ENCODE results near the gene PGBD2.
"Not testable (repeated sequence)": the region's sequence is repeated elsewhere in the genome, so short reads cannot be mapped to it uniquely, and the experiment has no call there.

The PGBD2 gene

DNA sequence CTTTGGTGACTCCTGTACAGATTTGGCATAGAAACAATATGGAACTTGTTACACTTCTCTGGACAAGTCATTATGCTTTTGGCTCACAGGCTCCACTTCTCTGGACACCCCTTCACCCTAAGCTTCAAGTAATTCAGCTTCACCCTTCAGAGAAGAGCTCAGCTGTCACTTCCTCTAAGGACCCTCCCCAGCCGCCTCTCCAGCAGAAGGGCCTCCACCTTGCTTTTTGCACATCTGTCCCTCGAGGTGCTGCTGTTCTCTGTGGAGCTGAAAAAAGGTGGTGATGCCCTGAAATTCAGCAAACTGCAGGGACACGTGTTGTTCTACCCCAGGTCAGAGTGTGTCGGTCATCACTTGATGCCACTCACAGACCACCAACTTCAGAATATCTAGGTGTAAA, 19.8 kb downstream of the PGBD2 start:
- not testable (repeated sequence) for DNase-seq (ENCODE audit: low spot score)

DNA sequence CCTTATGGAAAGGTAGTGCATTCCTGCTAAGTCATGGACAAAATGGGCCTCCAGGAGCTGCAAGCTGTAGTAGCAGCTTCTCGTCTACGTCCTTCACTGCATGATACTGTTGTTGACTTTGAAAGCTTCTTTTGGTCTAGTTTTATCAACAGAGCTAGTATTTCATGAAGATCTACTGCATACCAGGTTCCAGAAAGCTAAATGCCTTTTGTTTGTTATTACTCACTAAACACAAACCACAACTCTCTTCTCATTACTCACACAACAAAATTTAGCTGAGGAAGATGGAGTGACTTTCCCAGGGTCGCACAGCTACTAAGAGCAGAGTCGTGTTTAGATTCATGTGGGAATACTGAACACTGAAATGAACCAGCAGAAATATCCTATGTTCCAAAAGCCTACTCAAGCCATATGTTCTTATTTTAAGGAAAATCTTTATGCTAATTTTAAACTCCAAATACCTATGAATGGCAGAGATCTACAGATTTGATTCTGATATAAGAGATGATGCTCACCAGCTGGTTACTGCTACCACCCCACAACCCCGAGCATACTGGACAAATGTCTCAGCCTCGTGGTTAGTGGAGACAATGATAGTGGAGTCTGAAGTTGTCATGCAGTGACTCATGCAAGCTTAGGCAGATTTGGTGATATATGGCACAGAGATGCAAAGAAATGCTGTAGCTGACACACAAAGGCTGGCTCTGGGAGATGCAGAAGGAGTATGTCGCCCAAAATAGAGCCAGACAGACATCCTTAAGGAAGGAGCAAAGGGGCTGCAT, 20.6 kb downstream of the PGBD2 start:
- no peak for DNase-seq (ENCODE audit: low spot score)

DNA sequence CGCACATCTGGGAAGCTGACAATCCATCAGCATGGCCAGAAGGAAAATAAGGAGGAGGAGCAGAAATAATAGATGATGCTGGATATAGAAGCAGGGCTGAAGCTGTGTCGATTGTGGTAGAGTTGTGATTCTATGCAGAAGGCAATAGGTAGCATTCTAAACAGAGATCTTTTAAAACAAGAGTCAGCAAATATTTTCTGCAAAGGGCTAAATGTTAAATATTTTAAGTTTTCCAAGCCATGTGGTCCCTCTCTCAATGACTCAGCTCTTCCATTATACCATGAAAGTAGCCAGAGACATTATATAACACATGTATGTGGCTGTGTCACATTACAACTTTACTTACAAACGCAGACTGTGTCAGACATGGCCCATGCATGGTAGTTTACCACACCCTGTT, 21.2 kb downstream of the PGBD2 start:
- not testable (repeated sequence) for DNase-seq (ENCODE audit: low spot score)

DNA sequence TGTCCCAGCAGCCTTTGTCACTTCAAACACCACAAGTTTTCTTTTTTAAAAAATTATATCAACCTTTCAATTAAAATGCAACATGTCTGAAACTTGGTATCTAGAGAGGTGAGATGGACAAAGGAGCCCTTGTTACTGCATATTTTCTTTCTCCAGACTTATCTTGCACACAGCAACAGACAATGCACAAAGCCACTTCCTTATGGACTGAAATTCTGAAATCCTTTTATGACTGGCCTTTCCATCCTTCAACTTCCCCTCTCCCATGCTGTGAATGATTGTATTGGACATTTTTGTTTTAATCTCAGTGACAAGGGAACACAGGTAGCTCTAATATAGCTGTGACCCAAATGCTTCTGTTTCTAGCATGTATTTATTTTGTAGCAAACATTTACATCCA, 22.1 kb downstream of the PGBD2 start:
- not testable (repeated sequence) for DNase-seq (ENCODE audit: low spot score)

DNA sequence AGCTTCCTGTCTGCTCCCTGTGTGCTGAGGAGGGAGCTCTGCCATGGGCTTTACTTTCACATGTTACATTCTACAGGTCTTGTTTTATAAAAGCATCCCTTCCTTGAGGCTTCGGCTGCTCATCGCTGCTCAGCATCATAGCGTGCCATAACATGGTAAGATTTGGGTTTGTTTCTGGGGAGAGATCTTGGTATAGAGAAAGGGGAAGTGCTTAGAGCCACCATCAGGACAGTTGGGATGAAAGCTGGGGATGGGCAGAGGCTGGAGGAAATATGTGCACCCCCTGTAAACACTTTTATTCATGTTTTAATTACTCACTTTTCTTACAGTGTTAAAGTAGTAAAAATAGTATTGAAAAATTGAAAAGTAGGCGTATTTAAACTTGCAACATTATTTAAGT, 24.0 kb downstream of the PGBD2 start:
- not testable (repeated sequence) for DNase-seq (ENCODE audit: low spot score)

DNA sequence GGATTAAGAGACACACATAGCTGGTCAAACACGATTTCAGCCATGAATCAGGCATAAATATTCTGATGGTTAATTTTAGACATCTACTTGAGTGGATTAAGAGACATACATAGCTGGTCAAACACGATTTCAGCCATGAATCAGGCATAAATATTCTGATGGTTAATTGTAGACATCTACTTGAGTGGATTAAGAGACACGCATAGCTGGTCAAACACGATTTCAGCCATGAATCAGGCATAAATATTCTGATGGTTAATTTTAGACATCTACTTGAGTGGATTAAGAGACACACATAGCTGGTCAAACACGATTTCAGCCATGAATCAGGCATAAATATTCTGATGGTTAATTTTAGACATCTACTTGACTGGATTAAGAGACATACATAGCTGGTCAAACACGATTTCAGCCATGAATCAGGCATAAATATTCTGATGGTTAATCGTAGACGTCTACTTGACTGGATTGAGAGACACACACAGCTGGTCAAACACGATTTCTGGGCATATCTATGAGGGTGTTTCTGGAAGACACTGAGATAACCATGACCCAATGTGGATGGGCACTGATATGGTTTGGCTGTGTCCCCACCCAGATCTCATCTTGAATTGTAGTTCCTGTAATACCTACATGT, 32.3 kb downstream of the PGBD2 start:
- not testable (repeated sequence) for DNase-seq (ENCODE audit: low spot score)

DNA sequence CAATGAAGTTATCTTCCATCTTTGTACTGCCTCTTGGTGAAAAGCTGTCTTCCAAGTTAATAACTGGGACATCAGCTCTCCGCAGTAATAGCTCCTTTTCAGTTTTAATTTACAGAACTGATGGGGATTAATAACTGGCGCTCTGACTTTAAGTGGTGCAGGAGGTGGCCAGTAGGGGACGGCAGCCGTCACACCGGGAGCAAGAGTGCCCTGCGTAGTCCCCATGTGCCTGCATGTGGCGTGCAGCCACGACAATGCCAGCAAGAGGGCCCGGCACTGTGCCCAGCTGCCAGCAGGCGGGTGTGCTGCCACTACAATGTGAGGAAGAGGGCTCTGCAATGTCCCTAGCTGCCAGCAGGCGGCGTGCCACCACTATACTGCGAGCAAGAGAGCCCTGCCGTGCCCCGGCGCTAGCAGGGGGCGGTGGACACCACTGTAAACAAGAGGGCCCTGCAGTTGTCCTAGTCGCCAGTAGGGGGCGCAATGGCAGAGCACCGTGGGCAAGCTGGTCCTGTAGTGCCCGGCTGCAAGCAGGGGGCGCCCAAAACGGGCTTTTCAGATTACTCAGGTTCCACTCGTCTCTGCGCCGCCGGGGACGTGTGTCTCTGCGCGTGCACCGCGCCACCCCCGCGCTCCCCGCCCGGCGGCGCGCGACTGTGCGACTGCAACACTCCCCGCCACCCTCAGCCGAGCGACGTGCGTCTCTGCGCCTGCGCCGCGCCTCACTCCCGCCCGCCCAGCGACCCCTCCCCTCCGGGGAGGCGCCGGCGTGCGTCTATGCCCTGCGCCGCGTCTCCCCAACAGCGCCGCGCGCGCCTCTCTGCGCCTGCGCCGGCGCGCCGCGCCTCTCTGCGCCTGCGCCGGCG, 38.3 kb downstream of the PGBD2 start:
- not testable (repeated sequence) for DNase-seq (ENCODE audit: low spot score)

DNA sequence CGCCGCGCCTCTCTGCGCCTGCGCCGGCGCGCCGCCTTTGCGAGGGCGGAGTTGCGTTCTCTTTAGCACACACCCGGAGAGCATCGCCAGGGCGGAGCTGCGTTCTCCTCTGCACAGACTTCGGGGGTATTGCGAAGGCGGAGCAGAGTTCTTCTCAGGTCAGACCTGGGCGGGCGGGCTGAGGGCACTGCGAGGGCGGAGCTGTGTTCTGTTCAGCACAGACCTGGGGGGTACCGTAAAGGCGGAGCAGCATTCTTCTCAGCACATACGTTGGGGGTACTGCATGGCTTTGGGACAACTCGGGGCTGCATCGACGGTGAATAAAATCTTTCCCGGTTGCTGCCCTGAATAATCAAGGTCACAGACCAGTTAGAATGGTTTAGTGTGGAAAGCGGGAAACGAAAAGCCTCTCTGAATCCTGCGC, 39.0 kb downstream of the PGBD2 start:
- DNase-seq (ENCODE audit: low spot score): not testable (repeated sequence)

DNA sequence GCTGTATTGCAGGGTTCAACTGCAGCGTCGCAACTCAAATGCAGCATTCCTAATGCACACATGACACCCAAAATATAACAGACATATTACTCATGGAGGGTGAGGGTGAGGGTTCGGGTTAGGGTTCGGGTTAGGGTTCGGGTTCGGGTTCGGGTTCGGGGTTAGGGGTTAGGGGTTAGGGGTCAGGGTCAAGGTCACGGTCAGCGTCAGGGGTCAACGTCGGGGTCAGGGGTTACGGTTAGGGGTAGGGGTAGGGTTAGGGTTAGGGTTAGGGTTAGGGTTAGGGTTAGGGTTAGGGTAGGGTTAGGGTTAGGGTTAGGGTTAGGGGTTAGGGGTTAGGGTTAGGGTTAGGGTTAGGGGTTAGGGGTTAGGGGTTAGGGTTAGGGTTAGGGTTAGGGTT, 39.4 kb downstream of the PGBD2 start:
- DNase-seq (ENCODE audit: low spot score): not testable (repeated sequence)

DNA sequence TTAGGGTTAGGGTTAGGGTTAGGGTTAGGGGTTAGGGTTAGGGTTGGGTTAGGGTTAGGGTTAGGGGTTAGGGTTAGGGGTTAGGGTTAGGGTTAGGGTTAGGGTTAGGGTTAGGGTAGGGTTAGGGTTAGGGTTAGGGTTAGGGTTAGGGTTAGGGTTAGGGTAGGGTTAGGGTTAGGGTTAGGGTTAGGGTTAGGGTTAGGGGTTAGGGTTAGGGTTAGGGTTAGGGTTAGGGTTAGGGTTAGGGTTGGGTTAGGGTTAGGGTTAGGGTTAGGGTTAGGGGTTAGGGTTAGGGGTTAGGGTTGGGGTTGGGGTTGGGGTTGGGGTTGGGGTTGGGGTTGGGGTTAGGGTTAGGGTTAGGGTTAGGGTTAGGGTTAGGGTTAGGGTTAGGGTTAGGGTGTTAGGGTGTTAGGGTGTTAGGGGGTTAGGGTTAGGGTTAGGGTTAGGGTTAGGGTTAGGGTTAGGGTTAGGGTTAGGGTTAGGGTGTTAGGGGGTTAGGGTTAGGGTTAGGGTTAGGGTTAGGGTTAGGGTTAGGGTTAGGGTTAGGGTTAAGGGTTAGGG, 39.9 kb downstream of the PGBD2 start:
- DNase-seq (ENCODE audit: low spot score): not testable (repeated sequence)

Data from iPS-NIHi11 (cell line).